Measurements from ENCODE around the gene TGFBR3L. TPM values are rescaled to one million over a fixed set of nuclear protein-coding genes. Genes with fewer than 3 reads are reported as not detected.

Gene TGFBR3L
- total RNA-seq, 1 experiment from 2014 or later, result 0.94 TPM

DNA sequence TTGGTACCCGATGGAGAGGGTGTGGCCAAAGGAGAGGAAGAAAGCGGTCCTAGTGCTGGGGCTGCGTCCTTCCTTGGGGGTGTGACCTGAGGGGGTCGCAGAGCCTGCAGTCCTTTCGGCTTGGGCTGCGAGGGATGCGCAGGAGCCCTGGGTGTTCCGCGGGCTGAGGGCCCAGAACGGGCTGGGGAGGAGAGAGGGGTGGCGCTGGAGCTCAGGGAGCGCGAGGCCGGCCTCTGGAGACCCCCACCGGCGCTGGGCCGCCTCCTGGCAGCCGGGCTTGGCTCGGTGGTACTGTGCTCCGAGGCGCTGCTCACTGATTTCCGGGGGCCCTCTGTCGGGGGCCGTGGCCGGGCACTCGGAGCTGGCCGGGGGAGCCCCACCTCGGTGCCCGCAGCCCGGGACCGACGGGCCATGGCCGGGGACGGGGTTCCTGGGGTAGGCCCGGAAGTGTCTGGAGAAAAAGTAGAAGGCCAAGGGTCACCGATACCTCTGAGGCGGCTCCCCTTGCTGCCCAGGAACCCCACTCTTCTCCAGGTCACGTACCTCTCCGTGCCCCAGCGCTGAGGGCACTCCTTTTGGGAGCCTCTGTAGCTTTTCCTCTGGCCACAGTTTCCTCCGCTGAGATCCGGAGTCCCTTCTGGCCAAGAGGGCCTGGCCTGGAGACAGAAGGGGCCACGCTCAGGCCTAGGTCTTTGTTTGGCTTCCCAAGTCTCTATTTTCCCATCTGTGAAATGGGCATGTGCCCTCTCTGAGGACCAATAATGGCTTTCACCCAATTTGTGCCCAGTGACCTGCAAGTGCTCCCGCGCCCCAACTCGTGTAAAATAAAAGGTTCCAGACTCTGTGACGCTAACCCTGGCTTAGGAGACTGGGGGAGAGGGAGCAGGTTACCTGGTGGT lies 42.1 kb upstream of the TGFBR3L start:
- H3K4me1 Mint-ChIP-seq (ENCODE audit: low read depth, unreplicated experiment), result peaks cover 10% of the 10 kb centered on the region
- no peak overlapping the region for H3K4me3 Mint-ChIP-seq (ENCODE audit: low read depth, unreplicated experiment)
- no peak overlapping the region for H3K27ac Mint-ChIP-seq (ENCODE audit: unreplicated experiment)
- CTCF ChIA-PET, result no interaction called here
- no peaks in the 10 kb centered on the region for H3K9me3 Mint-ChIP-seq (ENCODE audit: low read depth, unreplicated experiment)
- TF ChIP-seq, protein P1, sequence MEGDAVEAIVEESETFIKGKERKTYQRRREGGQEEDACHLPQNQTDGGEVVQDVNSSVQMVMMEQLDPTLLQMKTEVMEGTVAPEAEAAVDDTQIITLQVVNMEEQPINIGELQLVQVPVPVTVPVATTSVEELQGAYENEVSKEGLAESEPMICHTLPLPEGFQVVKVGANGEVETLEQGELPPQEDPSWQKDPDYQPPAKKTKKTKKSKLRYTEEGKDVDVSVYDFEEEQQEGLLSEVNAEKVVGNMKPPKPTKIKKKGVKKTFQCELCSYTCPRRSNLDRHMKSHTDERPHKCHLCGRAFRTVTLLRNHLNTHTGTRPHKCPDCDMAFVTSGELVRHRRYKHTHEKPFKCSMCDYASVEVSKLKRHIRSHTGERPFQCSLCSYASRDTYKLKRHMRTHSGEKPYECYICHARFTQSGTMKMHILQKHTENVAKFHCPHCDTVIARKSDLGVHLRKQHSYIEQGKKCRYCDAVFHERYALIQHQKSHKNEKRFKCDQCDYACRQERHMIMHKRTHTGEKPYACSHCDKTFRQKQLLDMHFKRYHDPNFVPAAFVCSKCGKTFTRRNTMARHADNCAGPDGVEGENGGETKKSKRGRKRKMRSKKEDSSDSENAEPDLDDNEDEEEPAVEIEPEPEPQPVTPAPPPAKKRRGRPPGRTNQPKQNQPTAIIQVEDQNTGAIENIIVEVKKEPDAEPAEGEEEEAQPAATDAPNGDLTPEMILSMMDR (IDR thresholded peaks at IDR 0.05; ENCODE audit: unreplicated experiment), result no peak
- BruUV-seq (replicated peaks), result no TSS peak
- DNase-seq, result no peak
- peaks cover 45% of the 10 kb centered on the region for H3K36me3 Mint-ChIP-seq (ENCODE audit: insufficient read depth, unreplicated experiment)
- H3K27me3 Mint-ChIP-seq (ENCODE audit: unreplicated experiment), result no peaks in the 10 kb centered on the region
- intact Hi-C loops (cut with micrococcal nuclease; ENCODE audit: unreplicated experiment), result no loop called here

DNA sequence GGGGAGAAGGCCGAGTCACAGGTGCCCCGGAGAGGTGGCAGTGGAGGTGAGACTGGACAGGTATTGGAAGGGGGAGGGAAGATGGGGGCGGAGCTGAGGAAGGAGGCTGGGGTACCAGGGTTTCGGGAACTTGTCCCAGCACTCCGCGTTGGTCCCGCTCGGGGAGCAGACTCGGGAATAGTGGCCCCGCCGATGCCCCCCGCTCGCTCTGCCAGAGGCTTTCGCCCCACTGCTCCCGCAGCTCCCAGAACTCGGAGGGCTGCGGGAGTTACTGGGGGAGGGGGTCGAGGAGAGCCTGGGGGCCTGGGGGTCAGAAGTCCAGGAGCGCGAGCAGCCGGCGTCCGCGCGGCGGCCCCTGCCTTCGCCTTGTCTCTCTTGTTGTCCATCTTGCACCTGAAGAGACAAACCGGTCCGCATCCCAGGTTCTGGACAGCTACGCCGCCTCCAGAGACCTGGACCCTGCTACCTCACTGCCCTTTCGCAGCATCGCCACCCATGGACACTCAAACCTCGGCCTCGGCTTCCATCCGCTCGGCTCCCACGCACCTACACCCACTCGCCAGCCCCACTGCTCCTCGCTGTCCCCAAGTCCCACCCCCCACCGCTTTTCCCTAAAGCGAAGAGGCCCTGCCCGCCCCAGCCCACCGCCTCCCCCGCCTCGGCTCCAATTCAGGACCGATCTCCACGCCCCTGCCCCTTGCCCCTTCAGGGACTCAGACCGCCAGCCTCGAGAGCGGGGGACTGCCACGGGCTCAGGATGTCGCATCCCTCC lies 41.1 kb upstream of the TGFBR3L start:
- H3K27ac Mint-ChIP-seq (ENCODE audit: unreplicated experiment), result no peak overlapping the region

GRCh38 chr19:7874076-7874896 lies 40.3 kb upstream of the TGFBR3L start, which contains the start of gene PRR36:
Gene PRR36 (minus strand): TSS chr19:7874390. CDS start chr19:7873689, 701 bp downstream.
- peak; percentile 76 for DNase-seq
- CTCF ChIA-PET, result no interaction called here

More for the DNA sequence above, 41.1 kb upstream of the TGFBR3L start:
- no peaks in the 10 kb centered on the region for H3K9me3 Mint-ChIP-seq (ENCODE audit: low read depth, unreplicated experiment)
- H3K4me1 Mint-ChIP-seq (ENCODE audit: low read depth, unreplicated experiment), result peaks cover 10% of the 10 kb centered on the region
- no TSS peak for BruUV-seq (replicated peaks)
- CTCF ChIA-PET, result no interaction called here
- no peak for DNase-seq
- peak overlapping the region; percentile 63 for H3K4me3 Mint-ChIP-seq (ENCODE audit: low read depth, unreplicated experiment)
- H3K27me3 Mint-ChIP-seq (ENCODE audit: unreplicated experiment), result no peaks in the 10 kb centered on the region
- intact Hi-C loops (cut with micrococcal nuclease; ENCODE audit: unreplicated experiment), result no loop called here
- TF ChIP-seq, protein P1 (IDR thresholded peaks at IDR 0.05; ENCODE audit: unreplicated experiment), result no peak
- H3K36me3 Mint-ChIP-seq (ENCODE audit: insufficient read depth, unreplicated experiment), result peaks cover 44% of the 10 kb centered on the region

More at GRCh38 chr19:7874076-7874896, 40.3 kb upstream of the TGFBR3L start, which contains the start of gene PRR36:
- no peaks in the 10 kb centered on the region for H3K9me3 Mint-ChIP-seq (ENCODE audit: low read depth, unreplicated experiment)
- intact Hi-C loops (cut with micrococcal nuclease; ENCODE audit: unreplicated experiment), result no loop called here
- no TSS peak for BruUV-seq (replicated peaks)
- H3K27me3 Mint-ChIP-seq (ENCODE audit: unreplicated experiment), result no peaks in the 10 kb centered on the region
- H3K4me3 Mint-ChIP-seq (ENCODE audit: low read depth, unreplicated experiment), result peak within 1 kb of the TSS; percentile 63
- TF ChIP-seq, protein P1 (IDR thresholded peaks at IDR 0.05; ENCODE audit: unreplicated experiment), result no peak
- H3K4me1 Mint-ChIP-seq (ENCODE audit: low read depth, unreplicated experiment), result peaks cover 10% of the 10 kb centered on the region
- peaks cover 39% of the 10 kb centered on the region for H3K36me3 Mint-ChIP-seq (ENCODE audit: insufficient read depth, unreplicated experiment)
- no peak within 1 kb of the TSS for H3K27ac Mint-ChIP-seq (ENCODE audit: unreplicated experiment)

All from Calu3 (cell line).